ENCODE results near the gene GIGYF2.

The GIGYF2 gene

GRCh38 chr2:232761301-232761907 lies 64.3 kb downstream of the GIGYF2 start:
- DNase-seq, result no peak

DNA sequence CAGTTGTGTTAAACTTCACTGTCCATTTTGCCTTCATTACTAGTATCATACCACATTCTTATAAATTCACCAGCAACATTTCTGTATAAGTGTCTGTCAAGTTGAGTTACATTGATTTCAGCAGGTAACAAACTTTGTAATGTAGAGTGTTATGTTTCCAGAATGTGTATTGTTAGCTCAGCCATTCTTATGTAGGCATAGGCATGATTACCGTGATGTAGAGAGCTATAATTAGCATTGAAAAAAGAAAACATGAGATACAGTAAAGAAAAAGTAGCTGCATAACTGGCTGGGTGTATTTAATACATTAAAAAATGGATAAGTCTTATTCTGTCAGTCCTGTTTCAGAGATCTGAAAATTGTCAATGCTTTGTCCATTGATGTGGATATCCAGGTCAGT lies 70.7 kb downstream of the GIGYF2 start:
- DNase-seq, result no peak

GRCh38 chr2:232770207-232770606 lies 73.1 kb downstream of the GIGYF2 start:
- no peak for DNase-seq

- no peak for DNase-seq
These were observed 74.7 kb downstream of the GIGYF2 start for GRCh38 chr2:232771870-232772269.

GRCh38 chr2:232772531-232772930 lies 75.4 kb downstream of the GIGYF2 start:
- no peak for DNase-seq

DNA sequence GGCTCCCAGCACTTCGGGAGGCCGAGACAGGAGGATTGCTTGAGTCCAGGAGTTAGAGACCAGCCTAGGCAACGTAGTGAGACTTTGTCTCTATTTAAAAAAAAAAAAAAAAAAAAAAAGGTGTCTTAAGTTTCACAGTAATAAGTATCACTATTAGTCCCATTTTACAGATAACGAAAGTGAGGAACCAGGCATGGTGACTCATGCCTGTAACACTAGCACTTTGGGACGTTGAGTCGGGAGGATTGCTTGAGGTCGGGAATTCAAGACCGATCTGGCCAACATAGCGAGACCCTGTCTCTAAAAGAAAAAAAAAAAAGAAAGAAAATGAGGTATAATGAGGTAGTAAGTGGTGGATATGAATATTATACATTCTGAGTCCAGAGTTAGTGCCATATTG lies 76.7 kb downstream of the GIGYF2 start:
- no peak for DNase-seq

DNA sequence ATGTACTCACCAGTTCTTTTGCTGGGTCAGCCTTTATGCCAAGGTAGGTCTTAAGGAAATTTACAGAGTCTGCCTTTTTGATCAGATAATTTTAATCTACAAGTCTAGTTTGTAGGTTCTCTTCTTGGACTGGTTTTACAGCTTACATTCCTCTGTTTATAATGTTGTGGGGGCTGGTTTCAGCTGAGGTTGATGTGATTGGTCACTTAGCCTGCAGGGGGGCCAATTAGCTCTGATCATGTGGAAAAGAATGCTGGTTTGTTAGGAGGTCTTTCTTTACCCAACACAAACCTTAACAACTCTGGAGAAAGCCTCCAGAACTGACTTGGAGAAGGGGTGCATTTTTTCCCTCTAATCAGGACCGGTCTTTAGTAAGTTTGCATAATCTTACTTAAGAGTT lies 79.3 kb downstream of the GIGYF2 start, which contains the start of gene KCNJ13:
Gene KCNJ13, minus strand, starts transcription at position 131 of the 400 bp plus-strand sequence. CDS start 5,203 bp downstream, outside the sequence.
- DNase-seq, result no peak

GRCh38 chr2:232777276-232777675 lies 80.1 kb downstream of the GIGYF2 start:
- DNase-seq, result no peak

DNA sequence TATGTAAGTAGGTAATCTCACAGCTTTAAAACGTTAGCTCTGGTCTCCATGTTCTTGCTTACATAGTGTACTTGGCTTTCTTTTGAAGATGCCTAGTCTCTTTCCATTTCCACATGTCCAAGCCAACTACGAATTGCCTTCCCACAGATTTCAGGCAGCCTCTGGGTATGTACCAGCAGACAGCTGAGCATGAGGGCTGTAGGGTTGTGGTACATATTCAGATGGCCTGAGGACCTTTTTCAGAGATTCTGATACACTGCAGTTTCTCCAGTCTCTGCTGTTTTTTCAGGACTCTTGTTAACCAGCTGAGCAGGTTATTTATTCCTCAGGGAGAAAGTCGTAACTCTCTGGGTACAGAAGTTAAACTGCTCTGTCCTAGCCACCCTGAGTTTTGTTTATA lies 82.3 kb downstream of the GIGYF2 start:
- DNase-seq, result no peak

- DNase-seq, result no peak
These were observed 82.8 kb downstream of the GIGYF2 start for GRCh38 chr2:232779934-232780333.

DNA sequence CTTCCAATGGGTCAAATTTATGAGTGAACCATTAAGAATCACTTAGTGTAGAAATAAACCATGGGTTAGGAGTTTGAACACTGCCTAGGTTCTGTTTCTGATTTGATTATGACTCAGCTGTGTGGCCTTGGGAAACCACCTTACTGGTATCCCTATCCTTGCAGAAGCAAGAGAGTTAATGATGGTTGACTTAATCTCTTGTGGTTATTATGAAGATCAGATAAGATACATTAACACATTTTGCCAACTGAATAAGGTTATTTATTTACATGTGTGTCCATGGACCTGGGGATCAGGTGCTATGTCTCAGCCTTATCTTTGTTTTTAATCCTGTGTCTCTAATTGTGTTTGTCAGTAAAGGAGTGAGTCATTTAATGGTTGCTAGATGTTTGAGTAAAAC lies 84.6 kb downstream of the GIGYF2 start:
- peak; percentile 11 for DNase-seq

DNA sequence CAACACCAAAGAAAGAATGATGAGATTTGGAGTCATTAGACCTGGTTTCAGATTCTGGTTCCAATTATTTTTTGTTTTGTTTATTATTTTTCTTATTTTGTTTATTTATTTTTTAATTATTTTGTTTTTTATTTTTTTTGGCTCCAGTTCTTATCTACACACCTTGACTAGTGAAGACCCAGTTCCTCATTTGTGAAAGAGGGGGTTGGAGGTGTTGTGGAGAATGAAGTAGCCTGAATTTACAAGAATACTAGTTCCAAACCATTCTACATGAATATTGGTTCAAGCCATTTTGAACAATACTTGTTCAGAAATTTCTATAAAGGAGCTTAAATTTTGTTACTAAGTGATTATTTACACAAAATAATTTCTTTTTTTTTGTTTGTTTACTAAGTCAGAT lies 86.1 kb downstream of the GIGYF2 start:
- no peak for DNase-seq

DNA sequence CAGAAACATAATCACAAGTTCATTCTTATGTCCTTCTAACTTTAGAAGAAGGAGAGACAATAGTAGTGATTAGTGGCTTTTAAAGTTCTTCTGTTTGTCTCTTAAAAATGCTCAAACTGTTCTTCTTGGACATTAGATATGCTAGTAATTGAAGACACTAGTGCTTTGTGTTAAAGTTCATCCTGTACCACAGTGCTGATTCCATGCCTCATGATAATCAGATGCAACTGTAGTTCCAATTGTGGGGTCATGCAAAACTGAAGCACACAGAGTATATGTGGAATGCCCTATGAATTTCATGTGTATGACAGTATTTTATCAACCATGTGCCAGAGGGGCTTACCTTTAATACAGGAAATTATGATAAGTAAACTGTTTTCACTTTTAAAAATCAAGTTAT lies 90.7 kb downstream of the GIGYF2 start:
- no peak for DNase-seq

GRCh38 chr2:232789082-232789481 lies 92.0 kb downstream of the GIGYF2 start:
- no peak for DNase-seq

DNA sequence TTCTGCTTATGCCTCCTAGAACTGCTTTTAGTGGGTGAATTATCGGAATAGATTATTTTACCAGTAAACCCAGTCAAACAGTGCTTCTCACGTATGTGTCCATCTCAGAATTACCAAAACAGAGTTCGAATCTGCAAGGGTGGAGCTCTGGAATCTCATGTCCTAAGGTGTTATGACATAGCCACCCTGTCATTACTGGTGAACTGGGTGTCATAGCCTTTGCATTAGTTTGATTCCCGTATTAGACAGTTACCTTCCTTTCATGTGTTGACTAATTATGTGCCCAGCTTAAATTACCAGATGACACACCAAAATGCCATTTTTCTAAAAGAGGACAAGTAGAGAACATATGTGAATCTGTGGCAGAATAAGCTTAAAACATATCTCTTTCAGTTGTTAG lies 94.4 kb downstream of the GIGYF2 start:
- DNase-seq, result no peak

GRCh38 chr2:232793271-232793670 lies 96.1 kb downstream of the GIGYF2 start:
- DNase-seq, result no peak

DNA sequence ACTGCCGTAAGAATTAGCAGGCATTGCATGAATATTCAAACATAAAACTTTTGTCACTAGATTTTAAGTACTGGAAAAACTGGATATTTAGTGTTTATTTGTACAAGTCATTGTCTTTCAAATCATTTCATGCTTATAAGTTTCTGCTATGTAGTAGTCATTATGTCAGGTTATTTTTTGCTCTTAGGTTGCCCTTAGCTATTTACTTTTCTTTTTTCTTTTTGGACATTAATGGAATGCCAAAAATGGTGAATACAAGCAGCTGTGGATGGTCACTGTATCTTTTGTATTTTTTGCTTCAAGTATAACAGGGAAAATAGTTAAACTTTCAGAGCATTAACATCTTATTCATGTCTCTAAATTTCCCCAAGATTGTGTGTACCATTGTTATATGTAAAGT lies 97.8 kb downstream of the GIGYF2 start:
- no peak for DNase-seq

DNA sequence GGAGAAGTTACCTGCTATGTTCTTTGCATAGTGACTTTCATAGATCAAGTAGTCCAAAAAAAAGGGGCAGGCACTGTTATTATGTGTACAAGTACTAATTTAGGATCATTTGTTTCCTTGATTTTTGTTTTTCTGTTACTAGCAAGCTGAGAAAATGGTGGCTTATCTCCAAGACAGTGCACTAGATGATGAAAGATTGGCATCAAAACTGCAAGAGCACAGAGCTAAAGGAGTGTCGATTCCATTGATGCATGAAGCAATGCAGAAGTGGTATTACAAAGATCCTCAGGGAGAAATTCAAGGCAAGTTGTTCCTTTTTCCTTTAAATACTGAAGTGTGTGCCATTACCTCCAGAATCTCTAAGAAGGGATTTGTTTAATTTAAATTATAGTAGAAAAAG lies 98.8 kb downstream of the GIGYF2 start:
- DNase-seq, result no peak

- DNase-seq, result no peak
These were observed 101.1 kb downstream of the GIGYF2 start for GRCh38 chr2:232798187-232798586.

DNA sequence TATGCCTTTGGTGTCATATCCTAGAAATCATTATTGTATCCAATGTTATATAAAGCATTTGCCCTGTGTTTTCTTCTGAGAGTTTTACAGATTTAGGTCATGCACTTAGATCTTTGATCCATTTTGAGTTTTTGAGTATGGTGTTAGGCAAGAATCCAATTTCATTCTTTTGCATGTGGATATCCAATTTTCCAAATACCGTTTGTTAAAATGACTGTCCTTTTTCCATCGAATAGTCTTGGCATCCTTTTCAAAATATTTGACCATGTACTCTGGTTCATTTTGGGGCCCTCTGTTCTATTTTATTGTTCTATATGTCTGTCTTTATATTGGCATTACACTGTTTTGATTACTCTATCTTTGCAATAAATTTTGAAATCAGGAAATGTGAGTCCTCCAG lies 103.0 kb downstream of the GIGYF2 start:
- no peak for DNase-seq

- no peak for DNase-seq
These were observed 105.0 kb downstream of the GIGYF2 start for GRCh38 chr2:232802091-232802490.

GRCh38 chr2:232809349-232810124 lies 112.4 kb downstream of the GIGYF2 start:
- no peak for DNase-seq

- DNase-seq, result no peak
These were observed 113.3 kb downstream of the GIGYF2 start for GRCh38 chr2:232810444-232810843.

GRCh38 chr2:232815569-232815968 lies 118.4 kb downstream of the GIGYF2 start:
- no peak for DNase-seq

DNA sequence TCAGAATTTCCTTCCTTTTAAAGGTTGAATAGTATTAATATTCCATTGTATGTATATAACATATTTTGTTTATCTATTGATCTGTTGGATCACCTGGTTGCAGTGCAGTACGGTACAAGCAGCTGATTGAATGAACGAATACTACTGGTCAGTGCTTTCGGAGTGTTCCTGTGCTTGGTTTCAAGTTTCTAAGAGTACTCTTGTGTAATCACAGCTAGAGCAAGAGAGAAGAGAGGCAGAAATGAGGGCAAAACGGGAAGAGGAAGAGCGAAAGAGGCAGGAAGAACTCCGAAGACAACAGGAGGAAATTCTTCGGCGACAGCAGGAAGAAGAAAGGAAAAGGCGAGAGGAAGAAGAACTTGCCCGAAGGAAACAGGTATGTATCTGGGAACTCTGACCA lies 119.5 kb downstream of the GIGYF2 start:
- DNase-seq, result no peak

Data from stimulated activated naive CD4-positive, alpha-beta T cell treated with Interleukin-2 at 50 U/mL for 16 hours (primary cell).